Progenitor cell of endocrine pancreas (in vitro differentiated cells): ENCODE data around the gene LILRA6. TPM values are rescaled to one million over a fixed set of nuclear protein-coding genes. Genes with fewer than 3 reads are reported as not detected.

ENCODE experiments used
- DNase-seq: peaks from one replicate; pipeline ENCODE4 v3.0.0; 2021; ENCODE audit warnings: low spot score; ENCODE audit not compliant: unreplicated experiment
- H3K27ac Mint-ChIP-seq: 2 replicates; pipeline ENCODE4 v1.8.0; 2021; ENCODE audit warnings: mild to moderate bottlenecking, moderate library complexity, mixed read lengths
- H3K27me3 Mint-ChIP-seq: 2 replicates; pipeline ENCODE4 v1.8.0; 2021; ENCODE audit warnings: mixed read lengths
- H3K36me3 Mint-ChIP-seq: 2 replicates; pipeline ENCODE4 v1.8.0; 2022; ENCODE audit warnings: mixed read lengths; ENCODE audit not compliant: insufficient read depth
- H3K4me1 Mint-ChIP-seq: 2 replicates; pipeline ENCODE4 v1.8.0; 2021; ENCODE audit warnings: low read depth, mixed read lengths
- H3K4me3 Mint-ChIP-seq: 2 replicates; pipeline ENCODE4 v1.8.0; 2021; ENCODE audit warnings: low read depth, mild to moderate bottlenecking, moderate library complexity, mixed read lengths
- H3K9me3 Mint-ChIP-seq: 2 replicates; pipeline ENCODE4 v1.8.0; 2021; ENCODE audit warnings: low read depth, mixed read lengths
- total RNA-seq: library from RNA; stranded (reverse); gene quantifications from 2 replicates; pipeline ENCODE4 v1.2.1, GENCODE V29; 2021
- TF ChIP-seq, protein P1 (sequence below): fragments of 200-600 bp; sonication (generic); IDR thresholded peaks from one replicate; pipeline ENCODE4 v1.5.0; 2021; ENCODE audit warnings: antibody characterized with exemption, mild to moderate bottlenecking; ENCODE audit not compliant: unreplicated experiment

LILRA6 gene
- total RNA-seq, 1 donor from 2014 or later = not detected

DNA sequence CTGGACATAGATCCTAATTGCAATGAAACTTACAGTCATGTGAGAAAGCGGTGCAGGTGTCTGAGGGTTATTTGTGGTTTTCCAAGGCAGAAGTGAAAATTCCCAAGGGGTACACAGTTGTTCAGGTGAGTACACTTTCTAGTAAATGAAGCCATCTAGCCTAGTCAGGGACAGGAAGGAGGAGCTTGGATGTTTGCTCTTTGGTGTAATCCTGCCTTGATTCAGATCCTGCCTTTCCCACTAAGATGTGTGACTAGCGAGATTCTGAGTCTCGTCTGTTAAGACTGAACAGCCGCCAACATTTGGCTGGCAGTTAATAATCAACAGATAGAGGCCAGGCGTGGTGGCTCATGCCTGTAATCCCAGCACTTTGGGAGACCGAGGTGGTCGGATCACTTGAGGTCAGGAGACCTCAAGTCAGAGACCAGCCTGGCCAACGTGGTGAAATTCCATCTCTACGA, 39.4 kb downstream of the LILRA6 start:
- H3K36me3 Mint-ChIP-seq = peaks cover 31% of the 10 kb centered on the region
- H3K4me3 Mint-ChIP-seq = peak overlapping the region; percentile 92
- no peak for DNase-seq
- TF ChIP-seq, protein P1, sequence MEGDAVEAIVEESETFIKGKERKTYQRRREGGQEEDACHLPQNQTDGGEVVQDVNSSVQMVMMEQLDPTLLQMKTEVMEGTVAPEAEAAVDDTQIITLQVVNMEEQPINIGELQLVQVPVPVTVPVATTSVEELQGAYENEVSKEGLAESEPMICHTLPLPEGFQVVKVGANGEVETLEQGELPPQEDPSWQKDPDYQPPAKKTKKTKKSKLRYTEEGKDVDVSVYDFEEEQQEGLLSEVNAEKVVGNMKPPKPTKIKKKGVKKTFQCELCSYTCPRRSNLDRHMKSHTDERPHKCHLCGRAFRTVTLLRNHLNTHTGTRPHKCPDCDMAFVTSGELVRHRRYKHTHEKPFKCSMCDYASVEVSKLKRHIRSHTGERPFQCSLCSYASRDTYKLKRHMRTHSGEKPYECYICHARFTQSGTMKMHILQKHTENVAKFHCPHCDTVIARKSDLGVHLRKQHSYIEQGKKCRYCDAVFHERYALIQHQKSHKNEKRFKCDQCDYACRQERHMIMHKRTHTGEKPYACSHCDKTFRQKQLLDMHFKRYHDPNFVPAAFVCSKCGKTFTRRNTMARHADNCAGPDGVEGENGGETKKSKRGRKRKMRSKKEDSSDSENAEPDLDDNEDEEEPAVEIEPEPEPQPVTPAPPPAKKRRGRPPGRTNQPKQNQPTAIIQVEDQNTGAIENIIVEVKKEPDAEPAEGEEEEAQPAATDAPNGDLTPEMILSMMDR = no peak
- peak overlapping the region; percentile 90 for H3K27ac Mint-ChIP-seq
- peaks cover 36% of the 10 kb centered on the region for H3K4me1 Mint-ChIP-seq
- H3K27me3 Mint-ChIP-seq = no peaks in the 10 kb centered on the region
- H3K9me3 Mint-ChIP-seq = no peaks in the 10 kb centered on the region

DNA sequence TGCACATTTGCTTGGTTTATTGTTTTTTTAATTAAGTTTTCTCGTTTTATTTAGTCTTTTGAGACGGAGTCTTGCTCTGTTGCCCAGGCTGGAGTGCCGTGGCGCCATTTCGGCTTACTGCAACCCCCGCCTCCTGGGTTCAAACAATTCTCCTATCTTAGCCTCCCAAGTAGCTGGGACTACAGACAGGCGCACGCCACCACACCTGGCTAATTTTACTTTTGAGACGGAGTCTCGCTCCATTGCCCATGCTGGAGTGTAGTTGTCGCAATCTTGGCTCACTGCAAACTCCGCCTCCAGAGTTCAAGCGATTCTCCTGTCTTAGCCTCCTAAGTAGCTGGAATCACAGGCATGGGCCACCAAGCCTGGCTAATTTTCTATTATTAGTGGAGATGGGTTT, 40.6 kb downstream of the LILRA6 start:
- H3K4me3 Mint-ChIP-seq = peak overlapping the region; percentile 92
- no peak for DNase-seq
- TF ChIP-seq, protein P1 = no peak
- H3K9me3 Mint-ChIP-seq = no peaks in the 10 kb centered on the region
- H3K36me3 Mint-ChIP-seq = peaks cover 26% of the 10 kb centered on the region
- no peaks in the 10 kb centered on the region for H3K27me3 Mint-ChIP-seq
- peak overlapping the region; percentile 100 for H3K27ac Mint-ChIP-seq
- peaks cover 32% of the 10 kb centered on the region for H3K4me1 Mint-ChIP-seq

GRCh38 chr19:54201172-54201701, 41.4 kb downstream of the LILRA6 start:
- Mint-ChIP-seq H3K9me3 (no peaks in the 10 kb centered on the region), H3K36me3 (peaks cover 21% of the 10 kb centered on the region), H3K27me3 (no peaks in the 10 kb centered on the region), H3K4me1 (peaks cover 32% of the 10 kb centered on the region), H3K27ac (peak overlapping the region; percentile 100), H3K4me3 (peak overlapping the region; percentile 92)
- no peak for DNase-seq
- TF ChIP-seq, protein P1 = no peak

- no peak for DNase-seq
- Mint-ChIP-seq H3K4me1 (peaks cover 27% of the 10 kb centered on the region), H3K36me3 (peaks cover 19% of the 10 kb centered on the region), H3K27ac (peak overlapping the region; percentile 90), H3K9me3 (no peaks in the 10 kb centered on the region), H3K4me3 (peak overlapping the region; percentile 58), H3K27me3 (no peaks in the 10 kb centered on the region)
- TF ChIP-seq, protein P1 = no peak
Observed at GRCh38 chr19:54199401-54199800, 43.2 kb downstream of the LILRA6 start.

DNA sequence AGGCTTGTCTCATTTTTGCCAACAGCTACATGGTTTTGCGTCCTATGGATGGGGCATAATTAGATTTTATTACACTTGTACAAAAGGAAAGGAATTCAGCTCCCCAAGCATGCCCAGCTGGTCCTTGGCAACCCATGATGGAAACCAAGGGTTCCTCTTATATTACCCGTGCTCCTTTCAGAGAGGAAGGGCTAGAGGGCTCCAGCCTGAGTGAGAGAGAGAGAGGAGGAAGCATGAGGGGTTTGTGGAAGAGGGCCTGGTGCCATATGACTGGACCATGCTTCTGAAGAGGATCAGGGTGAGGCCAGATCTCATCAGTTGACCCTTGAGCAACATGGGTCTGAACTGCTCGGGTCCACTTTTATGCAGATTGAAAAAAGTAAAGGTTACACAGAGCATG, 45.5 kb downstream of the LILRA6 start:
- TF ChIP-seq, protein P1 = no peak
- Mint-ChIP-seq H3K4me3 (no peak overlapping the region), H3K27ac (no peak overlapping the region), H3K36me3 (peaks cover 15% of the 10 kb centered on the region), H3K27me3 (no peaks in the 10 kb centered on the region), H3K9me3 (no peaks in the 10 kb centered on the region), H3K4me1 (peaks cover 13% of the 10 kb centered on the region)
- DNase-seq = no peak
